ENCODE results near the gene COMMD8.
A peak's percentile ranks its signal among the peaks of the same experiment; 100 is the strongest.
"Not testable (repeated sequence)": the region's sequence is repeated elsewhere in the genome, so short reads cannot be mapped to it uniquely, and the experiment has no call there.

The COMMD8 gene

DNA sequence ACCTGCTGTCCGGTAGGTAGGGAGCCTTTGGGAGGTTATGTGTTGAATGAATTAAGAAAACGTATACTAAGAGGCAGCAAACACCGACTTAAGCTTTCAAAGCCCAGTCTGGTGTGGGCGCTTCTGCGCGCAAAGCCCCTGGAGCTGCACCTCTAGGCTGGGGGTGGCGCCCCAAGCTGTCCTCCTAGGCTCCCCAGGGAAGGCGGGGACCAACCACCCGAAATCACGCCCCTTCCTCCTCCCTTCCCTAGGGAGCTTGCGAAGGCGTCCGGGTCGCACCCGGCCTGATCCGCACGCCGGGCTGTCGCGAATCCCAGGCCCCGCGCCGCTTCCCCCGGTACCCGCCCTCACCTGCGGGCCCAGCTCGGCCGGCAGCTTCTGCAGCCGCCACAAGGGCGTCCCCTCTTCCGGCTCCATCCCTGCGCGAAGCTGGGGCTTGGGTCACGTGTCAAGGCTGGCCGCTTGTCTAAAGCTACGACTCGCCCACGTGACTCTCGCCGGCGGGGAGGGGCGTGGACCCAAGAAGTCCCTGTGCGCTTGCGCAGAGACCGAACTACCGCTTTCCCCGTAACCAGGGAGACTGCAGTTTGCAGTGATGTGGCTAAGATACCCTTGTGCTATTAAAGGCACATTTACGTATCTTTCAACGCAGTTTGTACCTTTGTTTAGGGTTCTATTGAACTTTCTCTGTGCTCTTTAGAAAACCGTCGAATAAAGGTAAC, at the start of gene COMMD8:
TSS of gene COMMD8 (minus strand) at position 468 of the 722 bp plus-strand sequence. CDS start at position 417, 51 bp downstream.
- DNase-seq = peak; percentile 98

DNA sequence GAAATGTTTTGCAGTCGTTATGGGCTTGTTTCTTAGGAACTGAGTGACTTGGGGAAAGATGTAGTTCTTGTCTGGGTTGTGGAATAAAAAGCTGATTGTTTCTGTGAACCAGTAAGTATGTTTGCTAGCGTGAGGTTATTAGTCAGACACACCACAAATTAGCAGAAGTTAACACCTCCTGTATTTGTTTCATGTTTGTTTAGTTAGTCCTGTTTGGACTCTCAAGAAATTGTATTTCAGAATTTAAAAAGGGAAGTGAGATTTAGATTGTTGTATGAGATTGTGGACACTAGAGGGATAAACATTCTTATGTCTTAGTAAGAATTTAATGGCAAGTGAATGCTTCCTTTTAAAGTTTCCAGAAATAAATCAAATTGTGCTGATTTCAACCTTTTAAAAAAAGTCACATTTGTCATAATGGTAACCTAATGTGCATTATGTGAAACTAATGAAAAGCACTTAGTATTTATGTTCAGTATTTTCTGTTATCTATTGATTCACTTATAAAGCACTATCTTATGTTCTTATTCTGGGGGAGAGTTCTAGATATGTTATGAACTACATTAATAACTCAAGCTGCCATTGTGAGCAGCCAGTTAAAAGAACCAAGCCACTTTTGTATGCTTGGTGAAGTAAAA, 47.1 kb upstream of the COMMD8 start:
- DNase-seq = peak; percentile 60

DNA sequence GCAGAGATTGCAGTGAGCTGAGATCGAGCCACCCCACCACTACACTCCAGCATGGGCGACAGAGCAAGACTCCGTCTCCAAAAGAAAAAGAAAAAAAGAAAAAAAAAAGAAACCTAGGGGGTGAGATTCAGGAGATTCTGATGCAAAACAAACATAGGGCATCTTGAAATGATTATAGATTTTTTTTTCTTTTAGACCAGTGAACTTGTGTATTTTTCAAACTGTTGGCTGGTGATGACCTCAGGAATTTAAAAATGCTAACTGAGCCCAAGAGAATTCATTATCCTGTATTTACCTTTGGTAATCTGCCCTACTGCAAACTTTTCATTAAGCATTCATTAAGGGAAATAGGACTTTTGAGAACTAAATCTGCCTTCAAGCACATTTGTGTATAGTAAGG, 42.2 kb upstream of the COMMD8 start:
- no peak for DNase-seq

DNA sequence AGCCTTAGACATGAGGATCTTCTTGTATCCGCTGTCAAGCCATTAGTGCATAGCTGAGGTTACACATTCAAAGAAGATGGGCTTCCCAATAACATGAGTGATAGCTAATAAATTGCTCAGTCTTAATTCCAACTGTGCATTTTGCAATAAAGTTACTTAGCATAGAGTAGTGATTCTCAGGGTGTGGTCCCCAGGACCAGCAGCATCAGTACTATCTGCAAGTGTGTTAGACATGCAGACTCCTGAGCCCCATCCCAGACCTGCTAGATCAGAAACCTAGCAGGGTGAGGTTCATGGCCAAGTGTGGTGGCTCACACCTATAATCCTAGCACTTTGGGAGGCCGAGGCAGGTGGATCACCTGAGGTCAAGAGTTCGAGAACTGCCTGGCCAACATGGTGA, 41.6 kb upstream of the COMMD8 start:
- DNase-seq = no peak

DNA sequence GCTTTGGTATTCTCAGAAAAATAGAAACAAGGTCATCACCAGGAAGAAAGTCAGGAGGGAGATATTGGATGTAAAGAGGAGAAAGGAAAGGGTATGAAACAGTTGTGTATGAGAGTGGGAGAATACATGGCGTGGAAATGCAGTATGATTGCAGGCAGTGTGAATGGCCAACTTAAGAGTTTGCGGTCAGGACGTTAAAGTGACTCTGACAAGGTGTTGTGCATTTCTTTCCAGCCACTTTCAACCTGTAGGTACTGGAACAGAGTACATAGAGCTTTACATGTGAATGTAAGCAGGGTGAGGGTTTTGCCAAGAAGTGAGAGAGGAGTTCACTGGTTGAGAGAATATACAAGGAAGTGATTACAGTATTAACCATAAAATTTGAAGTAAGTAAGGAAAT, 37.3 kb upstream of the COMMD8 start:
- no peak for DNase-seq

DNA sequence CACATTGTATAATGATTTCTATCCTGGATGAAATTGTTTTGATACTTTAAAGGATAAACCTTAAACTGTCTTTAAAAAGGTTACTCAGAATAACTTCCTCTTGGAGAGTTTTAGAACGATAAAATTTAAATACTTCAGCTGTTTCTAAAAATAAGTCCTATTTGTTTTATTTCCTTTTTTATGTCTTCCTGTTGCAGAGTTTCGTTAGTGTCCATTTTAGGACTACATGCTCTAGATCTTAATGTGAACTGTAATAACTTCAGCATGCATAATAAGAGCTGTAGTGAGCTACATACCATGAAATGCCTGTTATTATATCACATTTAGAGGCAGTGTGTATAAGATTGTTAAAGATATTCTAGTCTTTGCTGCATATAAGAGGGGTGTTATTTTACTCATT, 36.2 kb upstream of the COMMD8 start:
- no peak for DNase-seq

DNA sequence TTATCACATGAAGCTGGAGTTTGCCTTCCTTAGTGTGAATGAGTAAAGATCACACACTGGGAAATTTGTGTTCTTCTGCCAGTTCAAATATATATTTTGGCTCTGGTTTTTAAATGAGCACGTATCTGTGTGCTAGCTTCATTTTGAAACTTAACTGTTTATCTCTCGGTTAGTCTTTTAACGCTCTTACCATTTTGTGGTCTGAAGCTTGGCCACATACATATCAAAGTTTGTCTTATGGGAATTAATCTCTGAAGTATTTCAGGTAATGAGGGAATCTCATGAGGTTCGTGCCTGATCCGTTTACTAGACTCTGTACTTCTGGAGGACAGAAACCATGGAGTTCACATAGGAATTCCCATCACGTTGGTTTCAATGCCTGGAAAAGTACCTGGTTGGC, 35.4 kb upstream of the COMMD8 start:
- DNase-seq = no peak

DNA sequence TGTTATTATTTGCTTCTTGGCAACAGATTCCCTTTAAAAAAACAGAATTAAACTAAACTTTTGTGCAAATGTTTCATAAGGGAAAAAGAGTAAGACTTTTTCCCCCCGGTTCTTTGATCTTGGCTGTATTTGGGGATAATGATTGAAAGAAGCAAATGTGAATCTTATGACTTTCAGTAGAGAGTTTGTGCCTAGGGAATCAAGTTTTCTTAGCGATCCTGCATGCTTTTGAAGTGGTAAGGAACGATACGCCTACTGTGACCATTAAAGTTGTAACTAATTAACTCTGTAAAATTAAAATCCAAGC, 30.6 kb upstream of the COMMD8 start:
- no peak for DNase-seq

DNA sequence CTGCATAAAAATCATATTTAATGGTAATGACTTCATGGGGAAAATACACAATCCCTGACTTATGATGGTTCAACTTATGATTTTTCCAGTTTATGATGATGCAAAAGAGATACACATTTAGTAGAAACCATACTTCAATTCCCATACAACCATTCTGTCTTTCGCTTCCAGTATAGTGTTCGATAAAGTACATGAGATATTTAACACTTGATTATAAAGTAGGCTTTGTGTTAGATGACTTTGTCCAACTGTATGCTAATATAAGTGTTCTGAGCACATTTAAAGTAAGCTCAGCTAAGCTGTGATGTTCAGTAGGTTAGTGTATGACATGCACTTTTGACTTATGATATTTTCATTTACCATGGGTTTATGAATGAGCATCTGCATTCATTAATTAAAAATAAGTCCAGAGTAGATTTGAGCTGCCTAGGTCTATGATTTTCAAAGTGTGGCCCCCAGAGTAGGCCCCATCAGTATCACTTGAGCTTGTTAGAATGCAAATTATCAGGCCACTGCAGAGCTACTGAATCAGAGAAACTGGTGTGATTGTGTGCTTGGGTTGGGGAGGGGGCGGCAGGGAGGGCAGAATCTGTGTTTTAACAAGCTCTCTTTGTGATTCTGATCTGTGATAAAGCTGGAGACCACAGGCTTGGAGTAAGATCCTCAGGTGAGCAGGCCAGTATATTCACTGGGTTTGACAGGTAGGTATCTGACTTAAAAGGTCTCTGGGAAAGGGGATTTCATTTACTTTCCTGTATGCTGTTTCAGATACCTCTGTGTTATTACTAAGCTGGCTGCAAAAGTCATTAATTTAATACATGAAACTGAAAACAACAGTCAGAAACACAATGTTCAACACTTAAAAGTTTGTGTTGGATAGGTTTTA, 30.0 kb upstream of the COMMD8 start:
- DNase-seq = no peak

DNA sequence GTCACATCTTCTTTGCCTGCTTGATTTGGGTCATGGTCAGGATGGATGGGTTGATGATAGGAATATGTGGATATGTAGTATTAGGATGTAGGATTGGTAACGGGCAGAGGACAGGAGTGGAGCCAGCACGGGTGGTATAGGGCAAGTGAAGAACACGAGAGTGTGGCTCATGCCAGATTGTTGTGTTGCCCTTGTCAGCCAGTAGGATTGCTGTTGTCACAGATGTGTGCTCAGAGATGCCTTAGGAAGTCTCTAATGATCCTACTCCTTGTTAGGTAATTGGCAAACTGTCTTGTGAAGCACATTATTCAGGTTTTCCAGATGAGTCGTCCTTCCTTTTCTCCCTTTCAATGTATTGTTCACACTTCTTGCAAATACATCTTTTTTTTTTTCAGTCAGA, 27.0 kb upstream of the COMMD8 start:
- DNase-seq = peak; percentile 63

DNA sequence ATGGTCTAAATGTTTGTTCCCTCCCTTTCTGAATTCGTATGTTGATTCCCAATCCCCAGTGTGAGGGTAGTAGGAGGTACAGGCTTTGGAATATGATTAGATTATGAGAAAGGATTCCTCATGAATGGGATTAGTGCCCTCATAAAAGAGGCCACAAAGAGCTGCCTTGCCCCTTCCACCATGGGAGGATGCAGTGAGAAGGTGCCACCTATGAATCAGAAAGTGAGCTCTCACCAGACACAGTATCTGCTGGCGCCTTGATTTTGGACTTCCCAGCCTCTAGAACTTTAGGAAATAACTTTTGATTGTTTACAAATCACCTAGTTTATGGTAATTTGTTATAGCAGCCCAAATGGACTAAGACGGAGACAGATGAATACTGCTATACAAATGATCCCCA, 25.2 kb upstream of the COMMD8 start:
- no peak for DNase-seq

DNA sequence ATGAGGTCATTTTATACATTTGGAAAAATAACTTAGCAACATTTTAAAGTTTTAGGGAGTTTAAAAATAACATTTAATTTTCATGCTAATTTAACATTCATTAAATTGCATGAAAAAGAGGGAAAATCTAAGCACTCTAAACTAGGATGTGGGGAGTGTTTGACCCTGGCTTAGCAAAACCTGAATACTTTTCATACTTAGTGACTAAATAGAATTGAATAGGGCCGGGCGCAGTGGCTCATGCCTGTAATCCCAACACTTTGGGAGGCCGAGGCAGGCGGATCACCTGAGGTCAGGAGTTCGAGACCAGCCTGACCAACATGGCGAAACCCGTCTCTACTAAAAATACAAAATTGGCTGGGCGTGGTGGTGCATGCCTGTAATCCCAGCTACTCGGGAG, 23.2 kb upstream of the COMMD8 start:
- not testable (repeated sequence) for DNase-seq

DNA sequence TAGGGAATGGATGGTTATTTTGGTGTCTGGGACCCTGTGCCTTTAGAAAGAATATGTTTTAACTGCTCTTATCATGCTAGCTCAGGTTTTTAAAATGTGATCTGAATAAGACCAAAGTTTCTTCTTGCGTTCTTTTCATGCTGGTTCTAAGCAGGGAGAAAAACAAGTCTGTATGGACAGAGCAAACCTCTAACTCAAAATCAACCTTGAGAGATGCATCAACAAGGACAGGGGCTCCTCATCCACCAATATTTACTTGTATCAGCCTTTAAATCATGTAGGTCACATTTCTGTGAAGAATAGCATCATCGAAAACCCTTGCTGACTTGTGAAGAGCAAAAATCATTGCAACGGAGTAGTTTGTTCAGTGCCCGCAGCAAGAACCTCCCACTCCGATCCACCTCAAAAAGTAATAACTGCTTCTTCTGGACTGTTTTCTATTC, 22.8 kb upstream of the COMMD8 start:
- no peak for DNase-seq

DNA sequence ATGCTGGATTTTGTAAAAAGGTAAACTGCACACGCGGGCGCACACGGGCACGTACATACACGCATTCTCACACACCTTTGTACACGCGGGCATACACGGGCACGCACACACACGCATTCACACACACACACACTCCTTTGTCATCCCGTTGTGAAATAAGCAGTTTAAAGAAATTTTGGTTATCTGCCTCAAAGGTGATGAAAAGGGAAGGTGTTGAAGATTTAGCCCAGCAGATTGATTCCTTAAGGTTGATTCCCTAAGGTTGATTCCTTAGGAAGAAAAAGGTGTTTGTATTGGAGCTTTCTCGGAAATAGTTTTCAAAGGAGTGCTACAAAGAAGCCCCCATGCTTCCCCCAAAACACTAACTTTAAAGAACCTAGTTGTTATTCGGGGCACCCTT, 22.3 kb upstream of the COMMD8 start:
- peak; percentile 55 for DNase-seq

DNA sequence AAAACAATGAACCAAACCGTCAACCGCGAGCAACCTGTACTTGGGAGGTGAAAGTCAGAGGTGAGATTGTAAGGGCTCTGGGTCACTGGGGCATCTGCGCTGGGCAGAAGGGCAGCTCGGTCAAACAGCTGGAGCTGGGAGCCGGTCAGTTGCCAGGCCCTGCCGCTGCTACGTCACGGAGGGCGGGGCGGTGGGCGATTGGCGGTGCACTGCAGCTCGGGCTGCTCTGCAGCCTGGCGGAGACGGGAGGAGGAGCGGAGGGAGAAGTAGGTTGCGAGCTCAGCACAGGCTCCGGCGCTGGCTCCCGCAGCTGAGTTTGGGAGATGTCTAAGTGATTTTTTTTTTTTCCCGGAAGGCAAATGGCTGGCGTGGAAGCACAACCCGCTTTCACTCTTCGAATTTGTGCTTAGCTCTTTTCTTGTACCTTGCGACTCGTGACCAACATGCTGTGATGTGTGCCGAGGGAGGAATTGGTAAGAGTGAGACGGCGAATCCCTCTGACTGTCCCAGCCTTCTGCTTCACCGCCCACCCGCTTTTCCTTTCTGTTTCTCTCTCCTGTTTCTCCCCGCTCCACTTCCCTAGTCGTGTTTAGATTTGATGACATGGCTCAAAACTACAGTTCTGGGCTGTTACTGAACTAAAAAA, 21.7 kb upstream of the COMMD8 start, which contains the start of gene ATP10D:
TSS of gene ATP10D (plus strand) at position 229 of the 646 bp plus-strand sequence. CDS start 27,266 bp downstream, outside the sequence.
- peak; percentile 95 for DNase-seq

DNA sequence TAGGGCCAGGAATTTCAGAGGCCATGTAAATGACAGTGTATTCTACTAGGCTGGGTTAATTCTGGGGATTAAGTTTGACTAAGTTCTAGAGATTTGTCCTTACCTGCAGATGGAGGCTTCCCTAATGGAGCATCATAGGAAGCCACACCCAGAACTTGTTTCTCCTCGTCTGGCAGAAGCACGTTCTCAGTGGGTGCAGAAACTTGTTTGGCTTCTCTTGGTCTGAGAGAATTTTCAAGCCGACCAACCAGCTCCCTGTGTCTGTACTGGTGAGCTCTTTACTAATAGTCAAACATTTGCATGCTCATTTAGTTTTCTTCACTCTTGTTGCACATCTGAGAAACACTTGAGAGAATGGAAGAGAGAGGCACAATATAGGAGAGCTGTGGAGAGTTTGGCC, 20.7 kb upstream of the COMMD8 start:
- no peak for DNase-seq

DNA sequence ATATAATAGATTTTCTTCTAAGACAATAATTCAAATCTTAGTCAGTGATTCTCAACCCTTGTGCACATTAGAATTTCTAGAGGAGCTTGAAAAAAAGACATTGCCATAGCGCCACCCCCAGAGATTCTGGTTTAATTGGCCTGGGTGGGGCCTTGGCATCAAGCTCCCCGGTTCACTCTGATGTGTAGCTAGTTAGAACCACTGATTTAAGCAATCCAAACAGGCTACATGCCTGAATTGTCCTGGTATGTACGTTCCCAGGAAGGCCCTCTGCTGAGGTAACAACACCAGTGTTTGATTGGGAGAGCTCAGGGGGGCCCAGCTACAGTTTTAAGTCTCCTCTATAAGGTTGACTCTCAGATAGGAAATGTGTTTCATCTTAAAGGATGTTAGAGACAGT, 20.2 kb upstream of the COMMD8 start:
- DNase-seq = peak; percentile 30

DNA sequence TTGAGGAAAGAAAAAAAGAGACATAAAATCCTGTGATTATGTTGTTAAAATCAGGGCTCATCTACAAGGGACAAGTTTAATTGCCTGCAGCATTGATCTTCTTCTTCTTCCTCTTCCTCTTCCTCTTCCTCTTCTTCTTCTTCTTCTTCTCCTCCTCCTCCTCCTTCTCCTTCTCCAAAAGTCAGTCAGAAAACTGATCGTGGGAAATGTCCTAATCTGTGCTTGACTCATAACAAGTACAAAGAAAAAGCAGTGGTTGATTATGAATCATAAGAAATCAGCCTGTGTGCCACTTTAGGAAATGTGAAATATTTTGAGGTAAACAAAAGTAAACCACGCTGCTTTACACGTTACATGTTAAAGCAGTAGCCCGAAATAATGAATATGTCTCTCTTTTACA, 18.8 kb upstream of the COMMD8 start:
- DNase-seq = peak; percentile 30

DNA sequence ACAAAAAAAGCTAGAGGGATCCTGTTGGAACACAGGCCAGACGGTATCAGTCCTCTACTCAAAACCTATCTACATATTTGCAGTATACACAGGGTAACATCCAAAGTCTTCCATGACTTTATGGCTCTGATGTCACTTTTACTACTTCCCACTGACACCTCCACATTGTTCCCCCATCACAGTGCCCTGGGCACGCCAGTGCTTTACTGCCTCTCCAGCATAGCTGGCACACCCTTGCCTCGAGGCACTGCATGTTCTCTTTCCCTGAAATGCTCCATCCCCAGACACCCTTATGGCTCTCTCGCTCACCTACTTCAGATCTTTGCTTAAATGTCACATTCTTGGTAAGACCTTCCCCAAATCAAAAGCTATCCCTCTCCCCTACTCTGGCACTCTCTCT, 15.3 kb upstream of the COMMD8 start:
- DNase-seq = no peak

DNA sequence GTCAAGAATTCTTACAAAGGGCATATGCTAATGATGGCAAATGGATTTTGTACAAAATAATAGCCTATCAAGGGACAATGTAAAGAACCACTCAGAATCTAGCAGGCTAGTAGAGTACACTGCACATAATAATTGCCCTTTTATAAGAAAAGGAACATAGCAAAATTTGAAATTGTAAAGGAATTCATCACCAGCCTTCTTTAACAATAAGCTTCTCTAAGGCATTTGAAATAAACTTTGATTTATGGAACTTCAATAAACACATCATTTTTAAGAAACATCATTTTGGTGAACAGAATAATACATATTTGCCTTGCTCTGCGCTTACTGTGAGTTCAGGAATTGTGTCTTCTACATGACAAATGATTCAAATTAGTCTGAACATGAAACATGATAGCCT, 11.9 kb upstream of the COMMD8 start:
- no peak for DNase-seq

DNA sequence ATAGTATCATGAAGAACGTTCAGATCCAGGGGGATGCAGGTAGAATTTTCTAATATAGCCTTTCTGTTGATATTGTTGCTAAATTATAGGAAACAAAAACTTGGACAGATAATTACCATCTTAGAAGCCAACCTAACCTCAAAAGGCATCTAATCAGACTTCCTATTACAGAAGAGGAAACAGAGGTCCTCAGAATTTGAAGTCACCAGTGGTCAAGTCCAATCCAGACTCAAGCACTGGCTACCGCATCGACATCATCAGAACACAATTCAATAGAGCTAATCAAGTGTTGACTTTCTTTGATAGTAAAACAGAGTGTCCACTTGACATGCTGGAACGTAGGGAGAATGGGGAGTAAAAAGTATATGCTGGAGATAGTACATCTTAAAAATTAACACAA, 11.3 kb upstream of the COMMD8 start:
- DNase-seq = no peak

DNA sequence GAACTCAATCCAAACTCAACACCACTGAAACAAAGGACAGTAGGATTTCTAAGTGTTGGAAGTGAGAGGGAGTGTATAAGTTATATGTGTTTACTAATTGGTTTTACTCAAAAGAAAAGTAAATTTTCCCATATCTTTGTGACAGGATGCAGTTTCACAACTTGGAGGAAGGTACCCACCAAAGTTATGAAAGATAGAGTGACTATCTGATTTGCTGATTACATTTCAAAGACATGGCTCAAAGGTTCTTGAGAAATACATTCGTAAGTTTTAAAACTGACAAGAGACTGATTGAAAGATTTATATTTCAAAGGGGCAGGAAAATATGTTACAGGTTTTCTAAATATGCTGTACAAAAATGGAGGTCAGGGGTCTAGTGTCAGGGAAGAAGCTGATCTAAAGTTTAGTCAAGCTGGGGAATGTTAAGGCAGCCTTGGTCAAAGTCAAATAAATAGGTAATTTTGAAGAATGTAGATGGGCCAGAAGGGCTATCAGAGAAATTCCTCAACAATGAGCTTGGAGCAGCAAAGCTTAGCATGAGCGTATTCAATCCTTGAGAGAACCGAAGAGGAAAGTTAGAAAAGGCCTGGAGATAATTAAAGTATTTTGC, 9.7 kb upstream of the COMMD8 start:
- no peak for DNase-seq

DNA sequence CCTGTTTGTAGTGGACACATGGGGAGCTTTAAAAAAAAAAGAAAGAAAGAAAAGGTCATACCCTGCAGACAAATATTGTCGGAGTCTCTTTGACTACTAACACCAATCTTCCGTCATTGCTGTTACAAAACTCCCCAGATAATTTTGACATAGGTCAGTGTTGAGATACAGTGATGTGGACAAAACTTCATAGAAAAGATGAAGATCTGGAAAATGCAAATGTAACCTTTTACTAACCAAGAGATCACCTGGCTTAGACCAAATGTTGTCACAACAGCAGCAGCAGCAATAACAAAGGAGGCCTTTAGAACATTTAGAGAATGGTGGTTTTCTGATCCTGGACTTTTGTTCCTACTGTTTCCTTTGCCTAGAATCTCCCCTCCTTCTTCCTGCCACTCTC, 8.1 kb upstream of the COMMD8 start:
- no peak for DNase-seq
